Right atrium auricular region (tissue), 2 donors: ENCODE measurements around the gene LEP. TPM values are rescaled to one million over a fixed set of nuclear protein-coding genes. Genes with fewer than 3 reads are reported as not detected.

Experiments used
- microRNA-seq, 2 donors: library from miRNA; unstranded; fragments of <30 nt; microRNA quantifications; one replicate each; pipeline ENCODE4, GENCODE V29; 2016 to 2017; ENCODE audit warnings: borderline number of aligned reads in 2 of 2, borderline replicate concordance in 1 of 2
- total RNA-seq, 2 donors: library from RNA; depleted of rRNA; stranded (reverse); fragments of >200 nt; gene quantifications; one replicate each; pipeline ENCODE4 v1.1.0, GENCODE V29; 2016

The LEP gene
- total RNA-seq, 2 donors from 2014 or later: 0.22 to 2.2 TPM

Small RNAs within 50 kb of the gene (microRNA-seq; reads per million reads assigned to microRNA genes)
- gene MIR129-1: 0 to 1.4 reads per million in 2 donors

Other genes with a start within 250 kb of the LEP start
- 1 to 10 TPM; 2.9 to 7.2 TPM for gene LRRC4, start 209.8 kb upstream of the LEP start, total RNA-seq
- 10 to 100 TPM; 12.7 to 15.1 TPM for gene RBM28, start 102.6 kb downstream of the LEP start, total RNA-seq
- gene PRRT4, start 120.4 kb downstream of the LEP start, total RNA-seq: 1 to 10 TPM in 1 of 2 donors, under 1 TPM in 1; 0.37 to 1.1 TPM
- gene IMPDH1, start 168.7 kb downstream of the LEP start, total RNA-seq: 10 to 100 TPM; 17.4 to 27.4 TPM
- 1 to 10 TPM; 4.2 to 7.4 TPM for gene HILPDA, start 214.6 kb downstream of the LEP start, total RNA-seq
- 10 to 100 TPM; 13.3 to 14.4 TPM for gene METTL2B, start 235.5 kb downstream of the LEP start, total RNA-seq